22Rv1 (cell line): ENCODE results near the gene P2RY2.

ENCODE experiments used
- H3K27ac ChIP-seq: fragments of 450-650 bp; 2 replicates; pipeline ENCODE4 v1.5.1; 2017
- CTCF ChIP-seq: fragments of 450-650 bp; IDR thresholded peaks from 2 replicates; pipeline ENCODE4 v1.5.1; 2017; ENCODE audit warnings: mild to moderate bottlenecking
- ZFX ChIP-seq: fragments of 450-650 bp; IDR thresholded peaks from 2 replicates; pipeline ENCODE4 v1.6.1; 2017; ENCODE audit warnings: antibody characterized with exemption, borderline replicate concordance

The P2RY2 gene

GRCh38 chr11:73248526-73249185, 30.6 kb downstream of the P2RY2 start:
- no peak overlapping the region for H3K27ac ChIP-seq
- TF ChIP-seq ZFX (no peak), CTCF (no peak)

GRCh38 chr11:73249304-73249703, 31.2 kb downstream of the P2RY2 start:
- TF ChIP-seq CTCF (no peak), ZFX (no peak)
- H3K27ac ChIP-seq, result no peak overlapping the region

GRCh38 chr11:73249853-73250783, 32.0 kb downstream of the P2RY2 start:
- H3K27ac ChIP-seq, result no peak overlapping the region
- TF ChIP-seq CTCF (no peak), ZFX (no peak)

- no peak for TF ChIP-seq ZFX
- TF ChIP-seq CTCF, result peak; percentile 29; the same call in 1 of the 2 replicates
- peak overlapping the region; percentile 20; the same call in 1 of the 2 replicates for H3K27ac ChIP-seq
These were observed 34.6 kb downstream of the P2RY2 start for GRCh38 chr11:73252577-73253191.

DNA sequence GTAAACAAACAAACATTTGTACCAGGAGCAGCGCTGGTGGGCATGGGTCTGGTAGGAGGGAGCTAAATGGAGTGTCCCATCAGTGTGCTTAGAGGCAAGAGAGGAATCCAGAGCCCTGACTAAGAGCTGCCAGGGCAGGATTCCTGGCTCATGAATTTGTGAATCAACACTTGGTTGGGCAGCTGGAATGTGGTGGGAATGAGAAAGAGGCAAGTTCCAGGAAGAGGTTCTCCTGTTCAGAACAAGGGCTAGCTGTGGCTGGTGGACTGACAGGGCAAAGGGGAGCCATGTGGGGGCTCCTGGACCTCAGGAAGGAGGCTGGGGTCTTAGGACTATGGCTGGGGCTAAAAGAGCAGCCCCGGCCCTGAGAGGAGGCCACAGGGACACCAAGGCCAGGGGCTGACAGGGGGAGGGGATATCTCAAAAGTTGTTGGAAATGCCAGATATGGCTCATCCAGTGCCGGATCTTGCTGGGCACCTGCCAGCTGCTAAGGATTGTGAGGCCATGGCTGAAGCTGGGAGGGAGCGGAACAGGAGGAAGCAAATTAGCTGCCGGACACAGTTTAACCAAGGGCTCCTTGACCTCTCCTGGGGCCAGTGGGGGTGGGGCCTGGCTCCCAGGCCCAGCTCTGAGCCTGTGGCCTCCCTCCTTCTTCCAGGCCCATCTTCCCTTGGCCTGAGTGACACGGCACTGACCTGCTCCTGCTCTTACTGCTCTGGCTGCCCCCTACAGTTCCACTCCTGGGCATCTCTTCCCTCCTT, 39.4 kb downstream of the P2RY2 start:
- TF ChIP-seq CTCF (no peak), ZFX (no peak)

DNA sequence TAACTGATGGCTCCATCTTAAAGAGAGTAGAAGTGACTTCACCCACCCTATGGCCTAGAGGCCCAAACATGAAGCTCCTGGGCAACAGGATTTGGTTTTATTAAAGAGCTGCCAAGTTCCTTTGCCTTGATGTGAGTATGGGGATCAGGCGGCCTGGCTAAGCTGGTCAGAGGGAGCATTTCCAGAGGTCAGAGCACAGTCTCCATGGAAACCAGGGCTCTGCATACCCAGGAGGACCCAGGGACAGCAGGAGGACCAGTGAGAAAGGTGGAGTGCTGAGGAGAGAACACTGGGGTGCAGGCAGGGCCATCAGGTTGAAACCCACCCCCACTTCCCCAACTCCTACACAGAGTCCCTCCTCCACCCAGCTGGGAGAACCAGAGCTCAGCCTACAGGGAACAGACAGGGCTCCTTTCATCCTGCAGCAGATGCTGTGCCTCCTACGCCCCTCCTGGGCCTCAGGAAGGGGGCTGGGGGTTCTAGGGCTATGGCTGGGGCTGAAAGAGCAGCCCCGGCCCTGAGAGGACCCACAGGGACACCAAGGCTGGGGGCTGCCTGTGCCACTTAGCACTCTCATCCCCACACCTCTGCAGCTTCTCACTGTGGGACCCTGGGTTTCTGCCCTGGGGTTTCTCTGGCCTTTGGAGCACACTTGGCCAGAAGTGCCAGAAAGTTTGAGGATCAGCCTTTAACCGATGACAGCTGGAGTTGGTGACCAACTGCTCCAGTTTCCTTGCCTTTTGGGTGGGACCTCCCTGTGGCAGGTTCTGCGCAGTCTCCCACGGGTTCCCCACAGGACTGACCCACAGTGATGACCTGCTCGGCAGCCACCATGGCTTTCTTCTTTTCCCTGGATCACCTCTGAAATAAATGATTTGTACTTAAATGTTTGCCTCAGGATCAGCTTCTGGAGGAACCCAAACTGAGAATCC, 40.3 kb downstream of the P2RY2 start:
- no peak overlapping the region for H3K27ac ChIP-seq

More for the DNA sequence above, 39.4 kb downstream of the P2RY2 start:
- H3K27ac ChIP-seq, result no peak overlapping the region

More for the DNA sequence above, 40.3 kb downstream of the P2RY2 start:
- TF ChIP-seq ZFX, result no peak
- no peak for TF ChIP-seq CTCF
